ENCODE results near the gene GJB4.
"Not testable (repeated sequence)": the region's sequence is repeated elsewhere in the genome, so short reads cannot be mapped to it uniquely, and the experiment has no call there.

GJB4 gene

GRCh38 chr1:34800214-34800613, 40.7 kb downstream of the GJB4 start:
- DNase-seq (ENCODE audit: low spot score) = no peak

- no peak for DNase-seq (ENCODE audit: low spot score)
Measured at GRCh38 chr1:34803770-34804169, 44.2 kb downstream of the GJB4 start.

- no peak for DNase-seq (ENCODE audit: low spot score)
Measured at GRCh38 chr1:34806396-34806795, 46.9 kb downstream of the GJB4 start.

DNA sequence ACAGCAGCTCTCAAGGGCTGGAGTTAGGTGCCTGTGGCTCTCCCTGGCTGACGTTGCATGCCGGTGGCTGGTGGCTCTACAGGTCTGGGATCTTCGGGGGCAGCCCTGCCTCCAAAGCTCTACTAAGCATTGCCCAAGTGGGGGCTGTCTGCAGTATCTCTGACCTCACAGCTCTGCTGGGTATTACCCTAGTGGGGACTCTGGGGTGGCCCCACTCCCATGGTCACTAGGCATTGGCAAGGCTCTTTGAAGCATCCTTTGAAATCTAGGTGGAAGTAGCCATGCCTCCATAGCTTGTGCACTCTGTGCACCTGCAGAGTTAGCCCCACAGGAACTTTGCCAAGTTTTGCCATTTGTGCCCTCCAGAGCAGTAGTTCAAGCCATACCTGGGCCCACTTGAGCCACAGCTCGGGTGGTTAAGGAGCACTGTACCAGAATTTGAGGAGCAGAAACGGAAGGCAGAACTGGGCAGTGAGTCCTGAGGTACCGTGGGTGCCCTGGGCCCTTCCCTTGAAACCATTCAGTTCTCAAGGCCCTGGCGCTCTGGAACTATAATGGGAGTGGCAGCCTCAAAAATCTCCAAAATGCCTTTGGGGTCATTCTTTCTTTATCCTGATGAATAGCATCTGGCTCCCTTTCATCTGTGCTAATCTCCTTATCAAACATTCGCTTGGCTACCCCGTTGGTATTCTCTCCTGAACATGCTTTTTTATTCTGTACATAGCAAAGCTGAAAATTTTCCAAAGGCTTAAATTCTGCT, 48.7 kb downstream of the GJB4 start:
- DNase-seq (ENCODE audit: low spot score) = no peak

GRCh38 chr1:34810781-34811180, 51.2 kb downstream of the GJB4 start:
- DNase-seq (ENCODE audit: low spot score) = not testable (repeated sequence)
